ENCODE data around the gene MICALL2.

DNA sequence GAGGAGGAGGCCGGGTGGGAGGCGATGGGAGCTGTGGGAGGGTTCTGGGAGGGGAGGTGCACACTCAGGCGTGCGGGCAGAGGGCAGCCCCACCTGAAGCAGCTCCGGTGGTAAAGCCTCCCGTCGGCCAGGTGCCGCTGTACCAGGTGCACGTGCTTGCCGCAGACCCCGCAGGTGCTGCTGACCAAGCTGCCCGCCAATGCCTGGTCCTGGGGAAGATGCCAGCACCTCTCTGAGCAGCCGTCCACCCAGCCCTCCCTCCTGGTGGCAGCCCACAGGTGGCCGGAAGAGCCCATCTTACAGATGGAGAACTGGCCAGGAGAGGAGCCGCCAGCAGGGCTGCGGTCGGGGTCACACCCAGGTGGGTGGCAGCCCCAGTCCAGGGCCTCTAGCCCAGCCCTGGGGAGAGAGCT lies 12.6 kb downstream of the MICALL2 start:
- TF ChIP-seq POLR2A (IDR thresholded peaks at IDR 0.05) (no peak), CTCF (IDR thresholded peaks at IDR 0.05) (no peak)

Measured in uterus (tissue), 2 donors.